Aorta (tissue), 5 donors: ENCODE results near the gene GANC. TPM values are rescaled to one million over a fixed set of nuclear protein-coding genes. Genes with fewer than 3 reads are reported as not detected.

Source experiments
- ATAC-seq: fragments of 200-7000 bp; cut with Tn5 transposase; one replicate; pipeline ENCODE4 v1.9.1; 2022; ENCODE audit warnings: moderate library complexity; ENCODE audit not compliant: low FRiP score
- DNase-seq, 2 donors: peaks; one replicate each; pipeline ENCODE4 v3.0.0-alpha.2; 2020
- H3K27ac ChIP-seq, 2 donors: one replicate each; pipeline ENCODE4 v1.5.1; 2013; ENCODE audit warnings: low read length in 2 of 2, mild to moderate bottlenecking in 2 of 2, moderate library complexity in 2 of 2, control low read depth in 1 of 2, inconsistent platforms in 1 of 2, low read depth in 1 of 2
- H3K27me3 ChIP-seq, 2 donors: one replicate each; pipeline ENCODE4 v1.6.1; 2013; ENCODE audit warnings: control low read depth in 1 of 2, low read length in 1 of 2, mild to moderate bottlenecking in 1 of 2, moderate library complexity in 1 of 2; ENCODE audit not compliant: insufficient read depth in 2 of 2, control insufficient read depth in 1 of 2
- H3K36me3 ChIP-seq, 2 donors: one replicate each; pipeline ENCODE4 v1.6.1; 2013; ENCODE audit warnings: control low read depth in 1 of 2, low read length in 1 of 2, mild to moderate bottlenecking in 1 of 2; ENCODE audit not compliant: insufficient read depth in 2 of 2, control insufficient read depth in 1 of 2
- H3K4me1 ChIP-seq, 2 donors: one replicate each; pipeline ENCODE4 v1.6.1; 2013; ENCODE audit warnings: low read length in 2 of 2, control low read depth in 1 of 2, mild to moderate bottlenecking in 1 of 2, moderate library complexity in 1 of 2; ENCODE audit not compliant: insufficient read depth in 2 of 2, control insufficient read depth in 1 of 2
- H3K4me3 ChIP-seq, 2 donors: one replicate each; pipeline ENCODE4 v1.5.1; 2013; ENCODE audit warnings: low read length in 2 of 2, control low read depth in 1 of 2, mild to moderate bottlenecking in 1 of 2
- H3K9me3 ChIP-seq: one replicate; pipeline ENCODE4 v1.6.1; 2013; ENCODE audit warnings: mild to moderate bottlenecking, low read length; ENCODE audit not compliant: control insufficient read depth
- WGBS, 2 donors: extraction: QIAGEN DNeasy Blood & Tissue Kit; methylation state at CpG; one replicate each; pipeline ENCODE4 v1.1.7; 2013; 5-methylcytosine and 5-hydroxymethylcytosine counted together
- intact Hi-C, 2 donors: fragments of 100-400 bp; cut with DNase I; formaldehyde crosslinking; loops; one replicate each; pipeline versions ENCODE4 v1.14.2 to v1.15.0; 2022
- polyA plus RNA-seq, 2 donors: library from polyadenylated mRNA; stranded (reverse); fragments of 200-250 nt; gene quantifications; one replicate each; pipeline ENCODE4 v1.2.3, GENCODE V29; 2013
- total RNA-seq, 2 donors: library from RNA; stranded (reverse); fragmentation: NEBNext Ultra II Directional; extraction: Animal tissue kit (Norgen Biotek cat#: 25700); gene quantifications; one replicate each; pipeline ENCODE4 v1.2.1, GENCODE V29; 2021
- donor health status: healthy with polysubstance abuse.
- donor health status: Bipolar disorder and iron deficiency.
- donor health status: DM: no; HTN: no; CAD: no.
- donor health status: DM: no; HTN: no; CAD: no.
- donor health status: DM: yes; HTN: yes; CAD: no.

Gene GANC
- total and polyA plus RNA-seq, 4 donors = 14.9 to 61.4 (median 39.3) TPM

- no peaks in the 10 kb centered on the region for H3K27me3 ChIP-seq
- H3K27ac ChIP-seq = no peak overlapping the region
- 96 to 97% methylated on average over 2 of the region's 2 CpGs for WGBS, 2 donors
- no peak overlapping the region for H3K4me3 ChIP-seq
- no peak for DNase-seq
- H3K9me3 ChIP-seq = no peaks in the 10 kb centered on the region
- intact Hi-C loops = no loop called here
- H3K36me3 ChIP-seq = peaks cover 0 to 7% of the 10 kb centered on the region in 2 donors
- H3K4me1 ChIP-seq = no peaks in the 10 kb centered on the region
- ATAC-seq = no peak
These were observed 3.8 kb downstream of the GANC start for GRCh38 chr15:42276762-42277161.

- ATAC-seq (no peak), DNase-seq (no peak)
- H3K27me3 ChIP-seq = no peaks in the 10 kb centered on the region
- H3K27ac ChIP-seq = no peak overlapping the region
- H3K36me3 ChIP-seq = peaks cover 0 to 9% of the 10 kb centered on the region in 2 donors
- H3K9me3 ChIP-seq = no peaks in the 10 kb centered on the region
- no peak overlapping the region for H3K4me3 ChIP-seq
- 59 to 70% methylated on average over 3 of the region's 3 CpGs for whole genome bisulfite sequencing, 2 donors
- intact Hi-C loops = no loop called here
- no peaks in the 10 kb centered on the region for H3K4me1 ChIP-seq
These were observed 6.3 kb downstream of the GANC start for GRCh38 chr15:42279234-42279723.

GRCh38 chr15:42282344-42282743, 9.3 kb downstream of the GANC start:
- Histone ChIP-seq H3K36me3 (peaks cover 0 to 9% of the 10 kb centered on the region in 2 donors), H3K9me3 (no peaks in the 10 kb centered on the region), H3K27ac (no peak overlapping the region), H3K4me1 (no peaks in the 10 kb centered on the region), H3K4me3 (no peak overlapping the region), H3K27me3 (no peaks in the 10 kb centered on the region)
- DNase-seq (no peak), ATAC-seq (no peak)
- intact Hi-C loops = no loop called here

- no peaks in the 10 kb centered on the region for H3K4me1 ChIP-seq
- ATAC-seq (no peak), DNase-seq (no peak)
- no peak overlapping the region for H3K4me3 ChIP-seq
- peaks cover 0 to 9% of the 10 kb centered on the region in 2 donors for H3K36me3 ChIP-seq
- WGBS, 2 donors = 59 to 61% methylated on average over 5 of the region's 5 CpGs
- H3K27ac ChIP-seq = no peak overlapping the region
- no peaks in the 10 kb centered on the region for H3K9me3 ChIP-seq
- H3K27me3 ChIP-seq = no peaks in the 10 kb centered on the region
- intact Hi-C loops = no loop called here
These were observed 9.9 kb downstream of the GANC start for GRCh38 chr15:42282926-42283325.

GRCh38 chr15:42283671-42284070, 10.7 kb downstream of the GANC start:
- Histone ChIP-seq H3K27me3 (no peaks in the 10 kb centered on the region), H3K36me3 (peaks cover 0 to 9% of the 10 kb centered on the region in 2 donors), H3K9me3 (no peaks in the 10 kb centered on the region), H3K4me3 (no peak overlapping the region), H3K27ac (no peak overlapping the region), H3K4me1 (no peaks in the 10 kb centered on the region)
- DNase-seq = no peak
- ATAC-seq = no peak
- WGBS, 2 donors = 91 to 93% methylated on average over 3 of the region's 3 CpGs
- intact Hi-C loops = no loop called here

GRCh38 chr15:42284551-42284950, 11.6 kb downstream of the GANC start:
- intact Hi-C loops = no loop called here
- Histone ChIP-seq H3K36me3 (peaks cover 3 to 9% of the 10 kb centered on the region in 2 donors), H3K27me3 (no peaks in the 10 kb centered on the region), H3K9me3 (no peaks in the 10 kb centered on the region), H3K27ac (no peak overlapping the region), H3K4me1 (no peaks in the 10 kb centered on the region), H3K4me3 (no peak overlapping the region)
- no peak for DNase-seq
- ATAC-seq = no peak

GRCh38 chr15:42285034-42285433, 12.0 kb downstream of the GANC start:
- intact Hi-C loops = no loop called here
- ATAC-seq (no peak), DNase-seq (no peak)
- WGBS, 2 donors = 95 to 96% methylated on average over 1 of the region's 1 CpG
- no peak overlapping the region for H3K27ac ChIP-seq
- no peak overlapping the region for H3K4me3 ChIP-seq
- H3K27me3 ChIP-seq = no peaks in the 10 kb centered on the region
- H3K4me1 ChIP-seq = no peaks in the 10 kb centered on the region
- H3K36me3 ChIP-seq = peaks cover 3 to 9% of the 10 kb centered on the region in 2 donors
- no peaks in the 10 kb centered on the region for H3K9me3 ChIP-seq

GRCh38 chr15:42286445-42287029, 13.5 kb downstream of the GANC start:
- no peak for DNase-seq
- no peak for ATAC-seq
- H3K9me3 ChIP-seq = no peaks in the 10 kb centered on the region
- no peaks in the 10 kb centered on the region for H3K4me1 ChIP-seq
- peaks cover 3% of the 10 kb centered on the region in 2 donors for H3K36me3 ChIP-seq
- H3K27ac ChIP-seq = no peak overlapping the region
- H3K4me3 ChIP-seq = no peak overlapping the region
- intact Hi-C loops = no loop called here
- no peaks in the 10 kb centered on the region for H3K27me3 ChIP-seq
- WGBS, 2 donors = 84 to 86% methylated on average over 4 of the region's 4 CpGs

GRCh38 chr15:42287931-42288330, 14.9 kb downstream of the GANC start:
- DNase-seq (no peak), ATAC-seq (no peak)
- WGBS, 2 donors = 94% methylated on average over 4 of the region's 4 CpGs
- intact Hi-C loops = no loop called here
- Histone ChIP-seq H3K4me1 (no peaks in the 10 kb centered on the region), H3K27me3 (no peaks in the 10 kb centered on the region), H3K9me3 (no peaks in the 10 kb centered on the region), H3K36me3 (peaks cover 3 to 5% of the 10 kb centered on the region in 2 donors), H3K27ac (no peak overlapping the region), H3K4me3 (no peak overlapping the region)
